WI38 (cell line): ENCODE data around the gene RALGDS.

Experiments used
- H3K4me3 ChIP-seq: 2 replicates; pipeline ENCODE4 v1.5.1; 2011; ENCODE audit warnings: low read depth, mild to moderate bottlenecking, control low read depth, low read length
- CTCF ChIP-seq: IDR thresholded peaks from 2 replicates; pipeline ENCODE4 v1.5.1; 2012; ENCODE audit warnings: low read depth, mild to moderate bottlenecking, control low read depth, low read length

RALGDS gene

DNA sequence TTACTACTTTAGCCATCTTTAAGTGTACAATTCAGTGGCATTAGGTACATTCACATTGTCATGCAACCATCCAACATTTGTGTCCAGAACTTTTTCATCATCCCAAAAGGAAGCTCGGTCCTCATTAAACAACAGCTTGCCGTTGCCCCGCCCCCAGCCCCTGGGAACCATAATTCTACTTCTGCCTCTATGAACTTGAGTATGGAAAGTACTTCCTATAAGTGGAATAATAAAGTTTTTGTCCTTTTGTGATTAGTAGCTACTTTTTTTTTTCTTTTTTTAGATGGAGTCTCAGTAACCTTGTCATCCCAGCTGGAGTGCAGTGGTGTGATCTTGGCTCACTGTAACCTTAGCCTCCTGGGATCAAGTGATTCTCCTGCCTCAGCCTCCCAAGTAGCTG lies 37.7 kb upstream of the RALGDS start:
- no peak for TF ChIP-seq CTCF
- H3K4me3 ChIP-seq: no peak overlapping the region

GRCh38 chr9:133155156-133155555 lies 34.1 kb upstream of the RALGDS start:
- TF ChIP-seq CTCF: no peak
- no peak overlapping the region for H3K4me3 ChIP-seq

DNA sequence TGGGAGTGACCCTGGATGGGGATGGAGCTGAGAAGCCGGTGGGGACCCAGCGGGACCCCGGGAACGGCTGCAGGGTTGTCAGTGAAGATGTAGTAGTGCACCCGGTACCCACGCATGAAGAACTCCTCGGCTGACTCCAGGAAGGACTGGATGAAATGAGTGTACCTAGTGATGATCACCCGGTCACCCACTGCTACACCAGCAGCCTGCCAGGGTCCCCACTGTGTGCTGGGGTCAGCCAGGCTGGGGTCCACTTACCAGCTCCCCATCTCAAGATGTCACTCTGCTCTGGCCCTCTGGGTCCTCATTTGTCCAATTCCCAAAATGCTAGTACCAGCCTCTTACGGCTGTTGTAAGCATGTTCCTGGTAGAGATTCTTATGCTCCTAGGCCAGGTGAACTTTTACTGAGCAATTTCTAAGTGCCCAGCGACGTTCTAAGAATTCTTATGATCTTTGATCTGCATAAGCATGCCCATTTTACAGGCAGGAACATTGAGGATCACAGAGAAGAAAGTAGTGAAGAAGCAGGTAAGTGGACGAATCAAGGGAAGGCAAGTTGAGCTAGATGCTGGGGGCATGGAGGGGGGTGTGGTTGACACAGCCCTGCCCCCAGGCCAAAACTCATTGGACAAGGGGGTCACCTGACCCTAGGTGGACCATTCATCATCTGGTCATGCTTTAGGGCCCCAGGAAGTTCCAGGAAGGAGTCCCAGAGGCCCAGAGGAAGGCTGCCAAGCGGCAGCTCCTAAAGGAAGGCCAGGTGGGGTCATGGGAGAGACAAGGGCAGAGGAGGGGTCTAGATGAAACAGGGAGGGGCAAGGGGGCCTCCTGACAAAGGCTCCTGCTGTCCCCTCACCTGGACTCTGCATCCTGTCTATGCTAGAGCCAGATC lies 33.3 kb upstream of the RALGDS start:
- H3K4me3 ChIP-seq: no peak overlapping the region
- no peak for TF ChIP-seq CTCF

GRCh38 chr9:133153227-133154096 lies 32.4 kb upstream of the RALGDS start:
- no peak overlapping the region for H3K4me3 ChIP-seq
- TF ChIP-seq CTCF: no peak

DNA sequence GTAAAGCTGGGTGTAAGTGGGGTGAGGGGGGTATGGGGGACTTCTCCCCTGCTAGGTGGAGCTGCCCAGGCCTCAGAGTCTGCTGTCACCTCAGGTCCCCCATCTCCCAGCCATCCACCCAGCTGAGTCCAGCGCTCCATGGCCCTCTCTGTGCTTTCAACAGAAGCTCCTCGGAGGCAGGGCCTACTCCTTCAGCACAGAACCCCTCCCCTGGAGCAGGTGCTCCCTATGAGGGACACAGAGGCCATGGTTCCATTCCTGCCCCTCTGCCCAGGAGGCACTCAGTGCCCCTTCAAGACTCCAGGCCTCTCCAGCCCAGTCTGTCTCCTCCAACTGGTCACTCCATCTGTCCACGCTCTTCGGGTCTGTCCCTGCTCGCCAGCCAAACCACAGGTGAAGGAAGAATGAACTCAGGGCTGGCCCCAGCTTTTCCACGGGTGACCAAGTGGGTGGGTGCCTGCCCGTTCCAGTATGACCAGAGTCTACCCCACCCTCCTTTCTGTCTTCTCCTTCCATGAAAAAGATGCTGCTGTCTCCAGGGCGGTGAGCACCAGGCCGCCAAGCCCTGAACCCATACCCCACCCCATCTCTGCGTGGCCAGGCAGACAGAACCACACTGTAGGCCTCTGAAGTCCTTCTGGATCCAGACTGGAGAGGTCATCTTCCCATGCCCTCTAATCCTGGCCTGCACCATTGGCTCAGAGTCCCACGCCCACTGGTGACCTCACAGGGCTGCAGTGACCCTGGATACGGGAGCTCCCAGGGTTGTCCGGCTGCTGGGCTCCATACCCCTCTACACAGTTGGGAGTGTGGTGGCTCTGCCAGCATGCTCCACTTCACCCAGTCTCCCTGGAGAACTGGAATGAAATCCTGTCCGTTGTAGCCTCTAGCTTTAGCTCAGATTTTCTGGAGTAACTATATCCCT lies 30.8 kb upstream of the RALGDS start:
- H3K4me3 ChIP-seq: no peak overlapping the region
- no peak for TF ChIP-seq CTCF

- no peak for TF ChIP-seq CTCF
Observed at GRCh38 chr9:133151041-133151440, 30.0 kb upstream of the RALGDS start.

More at GRCh38 chr9:133151041-133151440, 30.0 kb upstream of the RALGDS start:
- H3K4me3 ChIP-seq: no peak overlapping the region
